Measurements from ENCODE around the gene LSP1.

DNA sequence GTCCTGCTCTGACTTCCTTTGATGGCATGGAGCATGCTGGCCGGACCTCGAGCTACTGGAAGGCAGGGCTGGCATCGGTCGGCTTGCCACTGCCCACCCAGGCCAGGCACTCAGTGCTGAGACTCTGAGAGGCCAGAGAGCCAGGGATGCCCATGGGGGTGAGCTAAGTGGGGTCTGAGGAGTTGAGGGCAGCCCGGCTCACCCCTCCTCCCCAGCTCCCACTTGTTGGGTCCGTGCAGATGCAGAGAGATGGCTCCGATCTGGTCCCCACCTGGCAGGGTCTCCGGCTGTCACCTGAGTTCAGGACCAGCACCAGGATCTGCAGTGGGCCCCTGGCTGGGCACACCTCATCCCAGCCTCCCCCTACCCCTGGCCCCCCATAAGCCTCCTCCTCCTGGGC is 13.3 kb downstream of the LSP1 start:
- TF ChIP-seq, protein P1, sequence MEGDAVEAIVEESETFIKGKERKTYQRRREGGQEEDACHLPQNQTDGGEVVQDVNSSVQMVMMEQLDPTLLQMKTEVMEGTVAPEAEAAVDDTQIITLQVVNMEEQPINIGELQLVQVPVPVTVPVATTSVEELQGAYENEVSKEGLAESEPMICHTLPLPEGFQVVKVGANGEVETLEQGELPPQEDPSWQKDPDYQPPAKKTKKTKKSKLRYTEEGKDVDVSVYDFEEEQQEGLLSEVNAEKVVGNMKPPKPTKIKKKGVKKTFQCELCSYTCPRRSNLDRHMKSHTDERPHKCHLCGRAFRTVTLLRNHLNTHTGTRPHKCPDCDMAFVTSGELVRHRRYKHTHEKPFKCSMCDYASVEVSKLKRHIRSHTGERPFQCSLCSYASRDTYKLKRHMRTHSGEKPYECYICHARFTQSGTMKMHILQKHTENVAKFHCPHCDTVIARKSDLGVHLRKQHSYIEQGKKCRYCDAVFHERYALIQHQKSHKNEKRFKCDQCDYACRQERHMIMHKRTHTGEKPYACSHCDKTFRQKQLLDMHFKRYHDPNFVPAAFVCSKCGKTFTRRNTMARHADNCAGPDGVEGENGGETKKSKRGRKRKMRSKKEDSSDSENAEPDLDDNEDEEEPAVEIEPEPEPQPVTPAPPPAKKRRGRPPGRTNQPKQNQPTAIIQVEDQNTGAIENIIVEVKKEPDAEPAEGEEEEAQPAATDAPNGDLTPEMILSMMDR (IDR thresholded peaks at IDR 0.05), result no peak
- no peak for TF ChIP-seq POLR2A (IDR thresholded peaks at IDR 0.05)
